22Rv1 (cell line): ENCODE data around the gene ZNF160.
"Not testable (repeated sequence)": the region's sequence is repeated elsewhere in the genome, so short reads cannot be mapped to it uniquely, and the experiment has no call there.

Experiments used
- H3K27ac ChIP-seq: fragments of 450-650 bp; 2 replicates; pipeline ENCODE4 v1.5.1; 2017
- CTCF ChIP-seq: fragments of 450-650 bp; IDR thresholded peaks from 2 replicates; pipeline ENCODE4 v1.5.1; 2017; ENCODE audit warnings: mild to moderate bottlenecking
- ZFX ChIP-seq: fragments of 450-650 bp; IDR thresholded peaks from 2 replicates; pipeline ENCODE4 v1.6.1; 2017; ENCODE audit warnings: antibody characterized with exemption, borderline replicate concordance

Gene ZNF160

GRCh38 chr19:53131085-53131590 lies 27.9 kb upstream of the ZNF160 start:
- TF ChIP-seq CTCF (no peak), ZFX (no peak)
- H3K27ac ChIP-seq, result no peak overlapping the region

GRCh38 chr19:53130506-53130905 lies 27.3 kb upstream of the ZNF160 start:
- H3K27ac ChIP-seq, result no peak overlapping the region
- TF ChIP-seq ZFX, result no peak
- no peak for TF ChIP-seq CTCF

- not testable (repeated sequence) for H3K27ac ChIP-seq
These were observed 23.7 kb upstream of the ZNF160 start for GRCh38 chr19:53126733-53127526.

GRCh38 chr19:53123400-53123799 lies 20.2 kb upstream of the ZNF160 start:
- H3K27ac ChIP-seq, result no peak overlapping the region
- TF ChIP-seq ZFX (no peak), CTCF (no peak)

GRCh38 chr19:53112286-53112685 lies 9.1 kb upstream of the ZNF160 start:
- no peak overlapping the region for H3K27ac ChIP-seq
- no peak for TF ChIP-seq ZFX
- no peak for TF ChIP-seq CTCF

GRCh38 chr19:53109527-53109926 lies 6.3 kb upstream of the ZNF160 start:
- TF ChIP-seq ZFX (no peak), CTCF (no peak)

GRCh38 chr19:53102756-53103233 lies 427 bp downstream of the ZNF160 start:
- TF ChIP-seq ZFX, result no peak
- no peak for TF ChIP-seq CTCF
- peak overlapping the region; percentile 68 for H3K27ac ChIP-seq

More at GRCh38 chr19:53109527-53109926, 6.3 kb upstream of the ZNF160 start:
- no peak overlapping the region for H3K27ac ChIP-seq
